Colonic mucosa (tissue), 4 donors: ENCODE results near the gene HRH2. TPM values are rescaled to one million over a fixed set of nuclear protein-coding genes. Genes with fewer than 3 reads are reported as not detected.

Experiments used
- DNase-seq: peaks from one replicate; pipeline ENCODE4 v3.0.0-alpha.2; 2020
- H3K27ac ChIP-seq: fragments of 200-600 bp; one replicate; pipeline ENCODE4 v1.8.0; 2021
- H3K27me3 ChIP-seq: fragments of 200-600 bp; one replicate; pipeline ENCODE4 v1.8.0; 2021
- H3K36me3 ChIP-seq: fragments of 200-600 bp; one replicate; pipeline ENCODE4 v1.8.0; 2021
- H3K4me1 ChIP-seq: fragments of 200-600 bp; one replicate; pipeline ENCODE4 v1.8.0; 2021; ENCODE audit warnings: mild to moderate bottlenecking
- H3K4me3 ChIP-seq: fragments of 200-600 bp; one replicate; pipeline ENCODE4 v1.8.0; 2021
- H3K9ac ChIP-seq, 2 donors: one replicate each; pipeline ENCODE4 v1.7.0; 2013; ENCODE audit warnings: control low read depth in 2 of 2, low read depth in 2 of 2, low read length in 2 of 2
- H3K9me3 ChIP-seq: fragments of 200-600 bp; one replicate; pipeline ENCODE4 v1.8.0; 2021
- intact Hi-C: fragments of 100-400 bp; cut with DNase I; formaldehyde crosslinking; loops from one replicate; pipeline ENCODE4 v1.14.1; 2022
- total RNA-seq, 2 donors: library from RNA; stranded (reverse); fragmentation: NEBNext Ultra II Directional in 1 of 2; extraction: Animal tissue kit (Norgen Biotek cat#: 25700) in 1 of 2; gene quantifications; one replicate each; pipeline ENCODE4 v1.2.1, GENCODE V29; 2021
- TF ChIP-seq, protein P1 (sequence below): fragments of 200-600 bp; IDR thresholded peaks from one replicate; pipeline ENCODE4 v1.8.0; 2022; ENCODE audit warnings: antibody characterized with exemption, mild to moderate bottlenecking
- donor health status: healthy.
- donor health status: DM: no; HTN: no; CAD: no.
- donor health status: DM: no; HTN: no; CAD: no.

HRH2 gene
- total RNA-seq, 2 donors from 2014 or later = 0.30 to 0.82 TPM

DNA sequence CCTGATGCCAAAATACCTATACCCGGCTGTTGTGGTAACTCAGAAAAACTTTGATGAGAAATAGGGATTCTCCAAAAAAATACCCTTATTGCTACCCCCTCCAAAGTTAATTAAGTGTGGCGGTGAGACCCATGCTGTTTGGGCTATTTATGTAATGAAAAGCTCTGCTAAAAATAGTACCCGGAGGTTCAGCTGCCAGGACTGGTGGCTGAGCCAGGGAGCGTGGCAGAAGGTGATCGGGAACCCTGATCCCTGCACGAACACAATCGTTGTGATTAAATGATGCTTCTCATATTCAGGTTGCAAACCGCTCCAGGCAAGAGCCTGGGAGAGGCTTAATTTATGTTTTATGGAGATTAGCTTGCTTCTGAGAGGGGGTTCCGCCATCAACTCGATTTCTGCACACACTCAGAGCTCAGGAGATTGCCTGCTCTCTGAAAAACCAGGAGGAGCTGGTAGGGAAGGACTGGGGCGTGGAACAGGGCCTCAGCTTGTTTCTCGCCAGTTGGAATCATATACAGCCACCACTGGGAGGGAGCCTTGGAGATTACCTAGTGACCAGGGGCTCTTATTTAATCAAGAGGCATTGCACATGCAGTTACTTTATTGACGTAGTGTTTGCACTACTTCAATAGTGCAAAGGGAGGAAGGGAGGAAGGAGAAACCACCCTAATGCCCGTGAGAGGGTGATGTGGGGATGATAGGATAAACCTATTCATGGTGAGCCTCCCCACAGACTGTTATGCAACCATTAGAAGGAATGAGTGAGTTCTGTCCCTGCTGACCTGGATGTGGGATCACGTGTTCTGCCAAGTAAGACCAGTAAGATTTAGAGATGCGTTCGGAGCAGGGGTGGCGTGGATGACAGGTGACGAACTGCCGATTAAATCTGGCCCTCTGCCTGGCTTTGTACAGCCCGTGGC is 23.4 kb downstream of the HRH2 start:
- no peak for DNase-seq
- H3K27me3 ChIP-seq = no peaks in the 10 kb centered on the region
- H3K27ac ChIP-seq = no peak overlapping the region
- no peak overlapping the region for H3K4me3 ChIP-seq
- H3K4me1 ChIP-seq = no peaks in the 10 kb centered on the region
- no peak overlapping the region for H3K9ac ChIP-seq
- intact Hi-C loops = no loop called here
- TF ChIP-seq, protein P1, sequence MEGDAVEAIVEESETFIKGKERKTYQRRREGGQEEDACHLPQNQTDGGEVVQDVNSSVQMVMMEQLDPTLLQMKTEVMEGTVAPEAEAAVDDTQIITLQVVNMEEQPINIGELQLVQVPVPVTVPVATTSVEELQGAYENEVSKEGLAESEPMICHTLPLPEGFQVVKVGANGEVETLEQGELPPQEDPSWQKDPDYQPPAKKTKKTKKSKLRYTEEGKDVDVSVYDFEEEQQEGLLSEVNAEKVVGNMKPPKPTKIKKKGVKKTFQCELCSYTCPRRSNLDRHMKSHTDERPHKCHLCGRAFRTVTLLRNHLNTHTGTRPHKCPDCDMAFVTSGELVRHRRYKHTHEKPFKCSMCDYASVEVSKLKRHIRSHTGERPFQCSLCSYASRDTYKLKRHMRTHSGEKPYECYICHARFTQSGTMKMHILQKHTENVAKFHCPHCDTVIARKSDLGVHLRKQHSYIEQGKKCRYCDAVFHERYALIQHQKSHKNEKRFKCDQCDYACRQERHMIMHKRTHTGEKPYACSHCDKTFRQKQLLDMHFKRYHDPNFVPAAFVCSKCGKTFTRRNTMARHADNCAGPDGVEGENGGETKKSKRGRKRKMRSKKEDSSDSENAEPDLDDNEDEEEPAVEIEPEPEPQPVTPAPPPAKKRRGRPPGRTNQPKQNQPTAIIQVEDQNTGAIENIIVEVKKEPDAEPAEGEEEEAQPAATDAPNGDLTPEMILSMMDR = no peak
- no peaks in the 10 kb centered on the region for H3K9me3 ChIP-seq
- H3K36me3 ChIP-seq = no peaks in the 10 kb centered on the region

DNA sequence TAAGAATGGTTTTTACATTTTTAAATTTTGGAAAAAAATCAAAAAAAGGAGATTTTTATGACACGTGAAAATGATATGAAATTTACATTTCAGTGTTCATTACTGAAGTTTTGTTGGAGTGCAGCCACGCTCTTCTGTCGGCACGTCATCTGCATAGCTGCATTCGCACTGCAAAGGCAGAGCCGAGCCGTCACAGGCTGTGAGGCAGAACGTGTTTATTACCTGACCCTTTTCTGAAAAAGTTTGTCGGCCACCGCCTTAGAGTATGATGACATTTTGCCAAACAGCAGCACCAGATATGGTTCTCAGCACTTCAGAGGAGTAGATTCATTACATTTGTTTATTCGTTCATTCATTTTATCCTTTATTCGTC is 24.1 kb downstream of the HRH2 start:
- H3K9me3 ChIP-seq = no peaks in the 10 kb centered on the region
- H3K27ac ChIP-seq = no peak overlapping the region
- DNase-seq = no peak
- no peak overlapping the region for H3K4me3 ChIP-seq
- H3K9ac ChIP-seq = no peak overlapping the region
- no peaks in the 10 kb centered on the region for H3K27me3 ChIP-seq
- no peaks in the 10 kb centered on the region for H3K36me3 ChIP-seq
- H3K4me1 ChIP-seq = no peaks in the 10 kb centered on the region
- intact Hi-C loops = no loop called here
- TF ChIP-seq, protein P1 = no peak

DNA sequence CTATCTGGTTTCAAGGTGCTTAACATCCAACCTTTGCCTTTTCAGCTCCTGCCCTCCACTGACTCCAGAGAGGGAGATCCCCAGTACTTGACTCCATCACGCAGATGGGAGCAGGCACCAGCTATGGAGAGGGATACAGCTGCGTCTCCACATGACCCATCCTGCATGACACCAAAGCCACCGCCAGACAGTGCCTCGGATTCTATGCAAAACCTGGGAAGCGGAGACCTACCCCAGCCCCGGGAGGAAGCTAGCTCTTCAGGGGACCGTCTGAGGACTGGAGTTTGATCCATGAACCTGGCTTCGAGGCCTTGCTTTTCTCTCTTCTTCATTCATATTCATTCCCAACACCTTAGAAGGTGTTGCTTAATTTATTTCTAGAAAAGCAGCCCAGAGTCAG is 24.8 kb downstream of the HRH2 start:
- no peak overlapping the region for H3K27ac ChIP-seq

DNA sequence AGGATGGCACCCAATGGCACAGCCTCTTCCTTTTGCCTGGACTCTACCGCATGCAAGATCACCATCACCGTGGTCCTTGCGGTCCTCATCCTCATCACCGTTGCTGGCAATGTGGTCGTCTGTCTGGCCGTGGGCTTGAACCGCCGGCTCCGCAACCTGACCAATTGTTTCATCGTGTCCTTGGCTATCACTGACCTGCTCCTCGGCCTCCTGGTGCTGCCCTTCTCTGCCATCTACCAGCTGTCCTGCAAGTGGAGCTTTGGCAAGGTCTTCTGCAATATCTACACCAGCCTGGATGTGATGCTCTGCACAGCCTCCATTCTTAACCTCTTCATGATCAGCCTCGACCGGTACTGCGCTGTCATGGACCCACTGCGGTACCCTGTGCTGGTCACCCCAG is 25.4 kb downstream of the HRH2 start:
- no peak for DNase-seq
- Histone ChIP-seq H3K27me3 (no peaks in the 10 kb centered on the region), H3K36me3 (no peaks in the 10 kb centered on the region), H3K9ac (no peak overlapping the region), H3K4me1 (no peaks in the 10 kb centered on the region), H3K4me3 (no peak overlapping the region), H3K27ac (no peak overlapping the region), H3K9me3 (no peaks in the 10 kb centered on the region)
- intact Hi-C loops = no loop called here
- TF ChIP-seq, protein P1 = no peak

More for the DNA sequence above, 24.8 kb downstream of the HRH2 start:
- no peak overlapping the region for H3K9ac ChIP-seq
- H3K27me3 ChIP-seq = no peaks in the 10 kb centered on the region
- DNase-seq = no peak
- H3K36me3 ChIP-seq = no peaks in the 10 kb centered on the region
- H3K4me1 ChIP-seq = no peaks in the 10 kb centered on the region
- H3K4me3 ChIP-seq = no peak overlapping the region
- intact Hi-C loops = no loop called here
- no peaks in the 10 kb centered on the region for H3K9me3 ChIP-seq
- TF ChIP-seq, protein P1 = no peak

DNA sequence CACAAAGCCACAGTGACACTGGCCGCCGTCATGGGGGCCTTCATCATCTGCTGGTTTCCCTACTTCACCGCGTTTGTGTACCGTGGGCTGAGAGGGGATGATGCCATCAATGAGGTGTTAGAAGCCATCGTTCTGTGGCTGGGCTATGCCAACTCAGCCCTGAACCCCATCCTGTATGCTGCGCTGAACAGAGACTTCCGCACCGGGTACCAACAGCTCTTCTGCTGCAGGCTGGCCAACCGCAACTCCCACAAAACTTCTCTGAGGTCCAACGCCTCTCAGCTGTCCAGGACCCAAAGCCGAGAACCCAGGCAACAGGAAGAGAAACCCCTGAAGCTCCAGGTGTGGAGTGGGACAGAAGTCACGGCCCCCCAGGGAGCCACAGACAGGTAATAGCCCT is 26.1 kb downstream of the HRH2 start:
- H3K27ac ChIP-seq = no peak overlapping the region
- H3K27me3 ChIP-seq = no peaks in the 10 kb centered on the region
- TF ChIP-seq, protein P1 = no peak
- no peaks in the 10 kb centered on the region for H3K9me3 ChIP-seq
- no peaks in the 10 kb centered on the region for H3K4me1 ChIP-seq
- no peak for DNase-seq
- H3K4me3 ChIP-seq = no peak overlapping the region
- intact Hi-C loops = no loop called here
- no peaks in the 10 kb centered on the region for H3K36me3 ChIP-seq
- H3K9ac ChIP-seq = no peak overlapping the region
